K562 (cell line): ENCODE measurements around the gene C1R. TPM values are rescaled to one million over a fixed set of nuclear protein-coding genes. Genes with fewer than 3 reads are reported as not detected.

Experiments
- ATAC-seq: fragments of 200-7000 bp; cut with Tn5 transposase; 3 replicates; pipeline ENCODE4 v1.9.1; 2020; ENCODE audit warnings: moderate library complexity
- BruUV-seq: library from RNA; stranded (reverse); fragments of 400-500 nt; replicated peaks from 2 replicates; lab custom pipeline; 2021; lab: Mats Ljungman, UMichigan
- CTCF ChIA-PET: fragments of 300-600 bp; formaldehyde crosslinking; extraction: SDS; loops from one replicate; lab custom pipeline; 2021; ENCODE audit warnings: low intra/inter-chr PET ratio; lab: Yijun Ruan, JAX
- POLR2A ChIA-PET: fragments of 300-600, 350-650 bp; sonication (Branson Sonifier 250); formaldehyde crosslinking; extraction: SDS; loops from one replicate; lab custom pipeline; 2021; ENCODE audit warnings: antibody characterized with exemption, inconsistent platforms; lab: Yijun Ruan, JAX
- DNase-seq, 4 experiments: peaks; one replicate each; pipeline versions ENCODE4 v3.0.0 to v3.0.0-alpha.2; 2011 to 2018; ENCODE audit warnings: low spot score in 3 of 4, mixed read lengths in 3 of 4; ENCODE audit errors: extremely low read depth in 1 of 4
- FAIRE-seq: peaks from 2 replicates; lab custom pipeline; 2011; peaks lifted over from hg19 to GRCh38; lab: Jason Lieb, UNC
- H2AFZ ChIP-seq: 2 replicates; pipeline ENCODE4 v1.6.0; 2011; ENCODE audit warnings: low read depth, low read length, control low read depth, inconsistent platforms
- H3K27ac ChIP-seq: fragments of 200-600 bp; 3 replicates; pipeline ENCODE4 v1.8.0; 2011; ENCODE audit warnings: low read depth, mild to moderate bottlenecking, control low read depth, inconsistent platforms, low read length, moderate library complexity, mixed read lengths; ENCODE audit errors: extremely low read depth
- H3K27me3 ChIP-seq, 2 experiments: fragments of 300-600 bp in 1 of 2; 2 replicates in 1 of 2; 3 replicates in 1 of 2; pipeline versions ENCODE4 v1.6.0 to v1.8.0; 2011; ENCODE audit warnings: inconsistent platforms in 2 of 2, low read length in 2 of 2, mild to moderate bottlenecking in 1 of 2, mixed read lengths in 1 of 2, moderate library complexity in 1 of 2; ENCODE audit not compliant: control insufficient read depth in 2 of 2, insufficient read depth in 2 of 2
- H3K36me3 ChIP-seq: fragments of 300-600 bp; 3 replicates; pipeline ENCODE4 v1.8.0; 2011; ENCODE audit warnings: mild to moderate bottlenecking, low read length, inconsistent platforms; ENCODE audit not compliant: control insufficient read depth, insufficient read depth
- H3K4me1 ChIP-seq, 2 experiments: fragments of 200-600 bp in 1 of 2; replicated peaks in 1 of 2; 2 replicates in 1 of 2; 3 replicates in 1 of 2; pipeline versions ENCODE4 v1.5.1 to v1.8.0; 2011; ENCODE audit warnings: inconsistent platforms in 2 of 2, low read length in 2 of 2, mild to moderate bottlenecking in 1 of 2, mixed read lengths in 1 of 2, moderate library complexity in 1 of 2; ENCODE audit not compliant: control insufficient read depth in 2 of 2, insufficient read depth in 2 of 2
- H3K4me2 ChIP-seq: 2 replicates; pipeline ENCODE4 v1.6.1; 2011; ENCODE audit warnings: low read length, control low read depth, inconsistent platforms, mixed read lengths; ENCODE audit not compliant: insufficient read depth
- H3K4me3 ChIP-seq: fragments of 200-600 bp; sonication (generic), shearing (Covaris generic); 2 replicates; pipeline ENCODE4 v1.5.1; 2016; ENCODE audit warnings: control low read depth, inconsistent platforms
- H3K79me2 ChIP-seq: fragments of 200-600 bp; 3 replicates; pipeline ENCODE4 v1.8.0; 2011; ENCODE audit warnings: low read length, inconsistent platforms; ENCODE audit not compliant: control insufficient read depth, insufficient read depth
- H3K9ac ChIP-seq, 2 experiments: 2 replicates each; pipeline versions ENCODE4 v1.6.0 to v1.6.1; 2011; ENCODE audit warnings: low read depth in 2 of 2, low read length in 2 of 2, control low read depth in 1 of 2, inconsistent platforms in 1 of 2, mild to moderate bottlenecking in 1 of 2, mixed read lengths in 1 of 2; ENCODE audit not compliant: insufficient read depth in 1 of 2
- H3K9me1 ChIP-seq: one replicate; pipeline ENCODE4 v1.6.0; 2011; ENCODE audit warnings: inconsistent platforms, mild to moderate bottlenecking, low read length, moderate library complexity; ENCODE audit not compliant: control insufficient read depth, insufficient read depth
- H3K9me3 ChIP-seq: replicated peaks from 2 replicates; pipeline ENCODE4 v1.5.1; 2011; ENCODE audit warnings: low read depth, low read length, inconsistent platforms; ENCODE audit not compliant: control insufficient read depth, insufficient read depth
- H4K20me1 ChIP-seq: replicated peaks from 2 replicates; pipeline ENCODE4 v1.6.1; 2011; ENCODE audit warnings: low read length, inconsistent platforms, mixed read lengths; ENCODE audit not compliant: control insufficient read depth, insufficient read depth
- JUND ChIP-seq, 2 experiments: IDR thresholded peaks; 2 replicates in 1 of 2; 3 replicates in 1 of 2; pipeline ENCODE4 v1.6.1; 2011; ENCODE audit warnings: borderline replicate concordance in 2 of 2, low read depth in 2 of 2, low read length in 2 of 2, improper control_type of control experiment in 1 of 2, missing biosample characterization in 1 of 2, missing genetic modification characterization in 1 of 2, missing genetic modification reagents in 1 of 2
- LARP7 ChIP-seq: fragments of 450-650 bp; IDR thresholded peaks from 2 replicates; pipeline ENCODE4 v1.6.1; 2016
- NRF1 ChIP-seq, 2 experiments: fragments of 450-650 bp; IDR thresholded peaks in 1 of 2; conservative IDR thresholded peaks in 1 of 2; 2 replicates each; pipeline ENCODE4 v1.6.1; 2014; ENCODE audit warnings: mild to moderate bottlenecking in 2 of 2
- SMARCC2 ChIP-seq: fragments of 450-650 bp; IDR thresholded peaks from 2 replicates; pipeline ENCODE4 v1.6.1; 2017; ENCODE audit warnings: antibody characterized with exemption, moderate library complexity, mild to moderate bottlenecking, low read depth
- TCF3 ChIP-seq: sonication (generic); formaldehyde crosslinking; IDR thresholded peaks from 2 replicates; pipeline ENCODE4 v1.4.0; 2020; ENCODE audit warnings: mild to moderate bottlenecking, missing genetic modification reagents
- ZNF507 ChIP-seq: conservative IDR thresholded peaks from 2 replicates; pipeline ENCODE4 v1.6.1; 2017; ENCODE audit warnings: missing genetic modification characterization, missing compliant biosample characterization
- WGBS: fragments of 100-300 bp; shearing (Covaris generic); methylation state at CpG from one replicate; pipeline ENCODE4 v1.1.6; 2016; ENCODE audit warnings: low coverage, mixed read lengths; ENCODE audit not compliant: insufficient coverage; ENCODE audit errors: missing lambda C conversion rate; 5-methylcytosine and 5-hydroxymethylcytosine counted together
- in situ Hi-C: fragments of 300-500 bp; cut with MboI; formaldehyde crosslinking; loops from 4 replicates; pipeline ENCODE4 v1.15.0; 2018; ENCODE audit warnings: inconsistent platforms, mixed read lengths
- intact Hi-C: fragments of 100-400 bp; cut with micrococcal nuclease; formaldehyde crosslinking; loops from 2 replicates; pipeline ENCODE4 v1.14.2; 2022
- polyA plus RNA-seq, 8 experiments: library from polyadenylated mRNA; depleted of rRNA in 4 of 8; stranded (reverse) in 5 of 8; unstranded in 3 of 8; fragments of >200 nt; fragmentation: Nextera tagmentation in 2 of 8; fragmentation: Illumina TruSeq in 1 of 8; extraction: Ambion mirVana in 2 of 8; extraction: Trizol in 1 of 8; gene quantifications; 2 replicates each; pipeline versions ENCODE4 v1.2.1 to v1.2.3, GENCODE V29; 2011 to 2014; ENCODE audit warnings: inconsistent platforms in 1 of 8, missing spikeins in 1 of 8
- total RNA-seq, 7 experiments: library from RNA; depleted of rRNA in 6 of 7; stranded (reverse); fragments of >200 nt in 6 of 7; fragmentation: Illumina TruSeq in 2 of 7; extraction: Trizol in 2 of 7; gene quantifications; 2 replicates each; pipeline versions ENCODE4 v1.2.1 to v1.2.3, GENCODE V29; 2011 to 2021; ENCODE audit warnings: low replicate concordance in 1 of 7
- TF ChIP-seq, protein P1 (sequence below): sonication (generic); formaldehyde crosslinking; IDR thresholded peaks from 2 replicates; pipeline ENCODE4 v1.9.0; 2022; ENCODE audit warnings: mild to moderate bottlenecking, missing genetic modification reagents

Gene C1R
- total and polyA plus RNA-seq, 9 of the 15 experiments (the other 6 are each of a cell fraction or from before 2014, with no cell fraction given), result 0.07 to 1.0 (median 0.33) TPM; not detected in 1

DNA sequence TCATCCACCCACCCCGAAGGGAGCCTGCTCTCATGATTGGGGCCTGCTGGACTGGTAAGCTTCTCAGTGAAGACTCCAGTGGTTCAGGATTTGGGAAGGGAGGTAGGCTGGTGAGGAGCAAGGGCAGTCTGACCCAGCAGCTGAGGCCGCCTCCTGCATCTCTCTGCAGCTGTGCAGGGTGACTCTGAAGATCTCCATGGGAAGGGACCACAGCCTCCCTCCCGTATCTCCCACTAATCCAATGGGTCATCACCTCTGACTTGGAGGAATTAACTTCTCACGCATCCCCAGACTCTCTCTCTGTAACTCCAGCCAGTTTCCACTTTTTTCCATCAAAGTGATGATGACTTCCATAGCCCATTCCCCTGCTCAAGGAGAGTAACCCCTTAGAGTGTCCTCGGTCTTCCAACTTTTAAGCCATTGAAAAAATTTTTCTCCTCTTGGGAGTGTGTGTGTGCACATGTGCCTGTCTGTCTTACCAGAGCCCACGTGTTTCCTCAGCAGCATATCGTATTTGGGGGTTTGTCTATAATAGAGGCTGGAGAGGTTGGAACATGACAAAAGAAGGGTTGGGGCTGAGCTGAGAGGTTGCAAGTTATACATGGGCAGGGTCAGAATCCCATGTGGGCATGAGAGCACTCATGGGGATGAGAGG is 49.2 kb upstream of the C1R start:
- H3K27ac ChIP-seq, result no peak overlapping the region
- intact Hi-C loops, result loop anchor here (1.0 kb wide), 1 partner anchor 47 kb away; no protein-coding TSS in a partner anchor
- H3K36me3 ChIP-seq, result peaks cover 22% of the 10 kb centered on the region; the same call in 2 of the 3 replicates
- H3K9me1 ChIP-seq, result no peaks in the 10 kb centered on the region
- H3K4me2 ChIP-seq, result no peak overlapping the region
- TF ChIP-seq SMARCC2 (no peak), ZNF507 (no peak), TCF3 (CRISPR knock-in tag) (no peak), NRF1 (conservative IDR thresholded peaks at IDR 0.05 in 1 of 2, IDR thresholded peaks at IDR 0.05 in 1 of 2) (no peak), LARP7 (no peak), JUND (IDR thresholded peaks at IDR 0.05; ENCODE audit: borderline replicate concordance, low read depth, low read length) (no peak), JUND (tag; IDR thresholded peaks at IDR 0.05; ENCODE audit: borderline replicate concordance, low read depth, low read length) (no peak)
- TF ChIP-seq, protein P1, sequence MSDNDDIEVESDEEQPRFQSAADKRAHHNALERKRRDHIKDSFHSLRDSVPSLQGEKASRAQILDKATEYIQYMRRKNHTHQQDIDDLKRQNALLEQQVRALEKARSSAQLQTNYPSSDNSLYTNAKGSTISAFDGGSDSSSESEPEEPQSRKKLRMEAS, result no peak
- no peaks in the 10 kb centered on the region for H3K9me3 ChIP-seq
- no peak overlapping the region for H3K9ac ChIP-seq
- ChIA-PET POLR2A (interaction anchor here (0.5 kb wide), 2 partner anchors 13 to 273 kb away, joined by 3 read pairs; partner anchors contain the start of gene RBP5), CTCF (interaction anchor here (0.7 to 1.4 kb wide), 3 partner anchors 47 to 497 kb away, joined by 3 to 6 read pairs (median 4); no protein-coding TSS in a partner anchor)
- ATAC-seq (no peak), FAIRE-seq (no peak), DNase-seq (no peak)
- no peaks in the 10 kb centered on the region for H3K79me2 ChIP-seq
- in situ Hi-C loops, result no loop called here
- H4K20me1 ChIP-seq, result no peaks in the 10 kb centered on the region
- peaks cover 7 to 10% of the 10 kb centered on the region in 2 experiments; a peak in 3 of 5 replicates for H3K4me1 ChIP-seq
- no peak overlapping the region for H3K4me3 ChIP-seq
- no peak overlapping the region for H2AFZ ChIP-seq
- 60% methylated on average over 7 of the region's 7 CpGs for WGBS
- no peaks in the 10 kb centered on the region for H3K27me3 ChIP-seq
- no TSS peak for BruUV-seq
